ENCODE results near the gene GLB1L2.

GLB1L2 gene

DNA sequence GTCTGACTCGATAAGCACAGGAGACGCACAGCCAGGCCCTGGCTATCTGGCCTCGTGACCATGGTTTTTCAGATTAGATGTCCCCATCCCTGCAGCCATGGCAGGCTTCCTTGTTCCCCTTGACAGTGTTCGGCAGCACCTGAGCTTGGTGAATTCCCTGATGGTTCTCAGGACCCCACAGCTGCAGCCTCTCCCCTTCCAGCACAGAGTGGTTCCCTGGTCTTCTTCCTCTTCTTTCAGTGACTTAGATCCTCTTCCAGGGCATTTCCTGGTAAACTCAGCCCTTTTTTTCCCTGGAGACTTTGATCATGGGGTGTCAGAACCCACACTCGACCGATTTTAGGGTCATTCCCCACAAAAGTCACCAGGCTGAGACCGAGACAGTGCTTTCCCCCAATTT is 41.1 kb upstream of the GLB1L2 start:
- no peak overlapping the region for H3K4me3 ChIP-seq (replicated peaks; ENCODE audit: insufficient read depth, low read length)
- TF ChIP-seq, protein P1, sequence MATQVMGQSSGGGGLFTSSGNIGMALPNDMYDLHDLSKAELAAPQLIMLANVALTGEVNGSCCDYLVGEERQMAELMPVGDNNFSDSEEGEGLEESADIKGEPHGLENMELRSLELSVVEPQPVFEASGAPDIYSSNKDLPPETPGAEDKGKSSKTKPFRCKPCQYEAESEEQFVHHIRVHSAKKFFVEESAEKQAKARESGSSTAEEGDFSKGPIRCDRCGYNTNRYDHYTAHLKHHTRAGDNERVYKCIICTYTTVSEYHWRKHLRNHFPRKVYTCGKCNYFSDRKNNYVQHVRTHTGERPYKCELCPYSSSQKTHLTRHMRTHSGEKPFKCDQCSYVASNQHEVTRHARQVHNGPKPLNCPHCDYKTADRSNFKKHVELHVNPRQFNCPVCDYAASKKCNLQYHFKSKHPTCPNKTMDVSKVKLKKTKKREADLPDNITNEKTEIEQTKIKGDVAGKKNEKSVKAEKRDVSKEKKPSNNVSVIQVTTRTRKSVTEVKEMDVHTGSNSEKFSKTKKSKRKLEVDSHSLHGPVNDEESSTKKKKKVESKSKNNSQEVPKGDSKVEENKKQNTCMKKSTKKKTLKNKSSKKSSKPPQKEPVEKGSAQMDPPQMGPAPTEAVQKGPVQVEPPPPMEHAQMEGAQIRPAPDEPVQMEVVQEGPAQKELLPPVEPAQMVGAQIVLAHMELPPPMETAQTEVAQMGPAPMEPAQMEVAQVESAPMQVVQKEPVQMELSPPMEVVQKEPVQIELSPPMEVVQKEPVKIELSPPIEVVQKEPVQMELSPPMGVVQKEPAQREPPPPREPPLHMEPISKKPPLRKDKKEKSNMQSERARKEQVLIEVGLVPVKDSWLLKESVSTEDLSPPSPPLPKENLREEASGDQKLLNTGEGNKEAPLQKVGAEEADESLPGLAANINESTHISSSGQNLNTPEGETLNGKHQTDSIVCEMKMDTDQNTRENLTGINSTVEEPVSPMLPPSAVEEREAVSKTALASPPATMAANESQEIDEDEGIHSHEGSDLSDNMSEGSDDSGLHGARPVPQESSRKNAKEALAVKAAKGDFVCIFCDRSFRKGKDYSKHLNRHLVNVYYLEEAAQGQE (IDR thresholded peaks at IDR 0.05; ENCODE audit: insufficient replicate concordance, low read depth), result no peak
- TF ChIP-seq POLR2AphosphoS5 (IDR thresholded peaks at IDR 0.05; ENCODE audit: low read depth) (no peak), GABPA (IDR thresholded peaks at IDR 0.05; ENCODE audit: low read depth) (no peak), SPI1 (IDR thresholded peaks at IDR 0.05; ENCODE audit: borderline replicate concordance, low read depth) (no peak)
- TF ChIP-seq, protein P2, sequence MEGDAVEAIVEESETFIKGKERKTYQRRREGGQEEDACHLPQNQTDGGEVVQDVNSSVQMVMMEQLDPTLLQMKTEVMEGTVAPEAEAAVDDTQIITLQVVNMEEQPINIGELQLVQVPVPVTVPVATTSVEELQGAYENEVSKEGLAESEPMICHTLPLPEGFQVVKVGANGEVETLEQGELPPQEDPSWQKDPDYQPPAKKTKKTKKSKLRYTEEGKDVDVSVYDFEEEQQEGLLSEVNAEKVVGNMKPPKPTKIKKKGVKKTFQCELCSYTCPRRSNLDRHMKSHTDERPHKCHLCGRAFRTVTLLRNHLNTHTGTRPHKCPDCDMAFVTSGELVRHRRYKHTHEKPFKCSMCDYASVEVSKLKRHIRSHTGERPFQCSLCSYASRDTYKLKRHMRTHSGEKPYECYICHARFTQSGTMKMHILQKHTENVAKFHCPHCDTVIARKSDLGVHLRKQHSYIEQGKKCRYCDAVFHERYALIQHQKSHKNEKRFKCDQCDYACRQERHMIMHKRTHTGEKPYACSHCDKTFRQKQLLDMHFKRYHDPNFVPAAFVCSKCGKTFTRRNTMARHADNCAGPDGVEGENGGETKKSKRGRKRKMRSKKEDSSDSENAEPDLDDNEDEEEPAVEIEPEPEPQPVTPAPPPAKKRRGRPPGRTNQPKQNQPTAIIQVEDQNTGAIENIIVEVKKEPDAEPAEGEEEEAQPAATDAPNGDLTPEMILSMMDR (IDR thresholded peaks at IDR 0.05; ENCODE audit: insufficient read depth, low read length), result no peak
- H3K27me3 ChIP-seq (ENCODE audit: insufficient read depth, poor library complexity, severe bottlenecking), result no peaks in the 10 kb centered on the region
- no peak for DNase-seq (ENCODE audit: low read depth in 1 of 2, low spot score in 1 of 2)
- H3K27ac ChIP-seq (replicated peaks), result no peak overlapping the region

DNA sequence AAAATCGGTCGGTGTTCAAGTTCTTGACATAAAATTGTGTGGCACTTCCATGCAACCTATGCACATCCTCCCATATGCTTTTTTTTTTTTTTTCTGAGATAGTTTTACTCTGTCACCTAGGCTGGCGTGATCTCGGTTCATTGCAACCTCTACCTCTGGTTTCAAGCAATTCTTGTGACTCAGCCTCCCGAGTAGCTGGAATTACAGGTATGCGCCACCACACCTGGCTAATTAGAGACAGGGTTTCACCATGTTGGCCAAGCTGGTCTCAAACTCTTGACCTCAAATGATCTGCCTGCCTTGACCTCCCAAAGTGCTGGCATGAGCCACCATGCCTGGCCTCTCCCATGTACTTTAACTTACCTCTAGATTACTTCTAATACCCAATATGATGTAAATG is 40.6 kb upstream of the GLB1L2 start:
- Histone ChIP-seq H3K27me3 (ENCODE audit: insufficient read depth, poor library complexity, severe bottlenecking) (no peaks in the 10 kb centered on the region), H3K4me3 (replicated peaks; ENCODE audit: insufficient read depth, low read length) (no peak overlapping the region), H3K27ac (replicated peaks) (no peak overlapping the region)
- TF ChIP-seq, protein P1 (IDR thresholded peaks at IDR 0.05; ENCODE audit: insufficient replicate concordance, low read depth), result no peak
- TF ChIP-seq GABPA (IDR thresholded peaks at IDR 0.05; ENCODE audit: low read depth) (no peak), SPI1 (IDR thresholded peaks at IDR 0.05; ENCODE audit: borderline replicate concordance, low read depth) (no peak), POLR2AphosphoS5 (IDR thresholded peaks at IDR 0.05; ENCODE audit: low read depth) (no peak)
- TF ChIP-seq, protein P2 (IDR thresholded peaks at IDR 0.05; ENCODE audit: insufficient read depth, low read length), result no peak
- DNase-seq (ENCODE audit: low read depth in 1 of 2, low spot score in 1 of 2), result no peak

DNA sequence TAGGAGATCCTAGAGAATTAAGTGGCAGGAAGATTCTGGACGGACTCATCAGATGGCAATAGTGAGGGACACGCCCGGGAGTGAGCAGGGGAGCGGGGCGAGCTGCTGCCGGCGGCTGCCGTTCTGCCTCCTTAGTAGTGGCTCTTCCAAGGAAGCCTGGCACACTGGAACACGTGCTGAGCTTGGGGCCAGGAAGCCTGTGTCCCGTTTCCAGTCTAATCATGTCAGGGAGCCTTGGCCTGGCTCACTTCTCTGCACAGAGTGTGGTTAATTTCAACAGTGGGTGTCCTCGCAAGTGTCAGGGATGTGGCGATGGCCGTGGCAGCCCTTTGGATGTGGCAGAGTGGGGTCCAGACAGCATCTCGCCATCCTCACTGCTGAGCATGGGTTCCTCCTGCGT is 39.1 kb upstream of the GLB1L2 start:
- DNase-seq (ENCODE audit: low read depth in 1 of 2, low spot score in 1 of 2), result no peak
- H3K27ac ChIP-seq (replicated peaks), result no peak overlapping the region
- TF ChIP-seq, protein P1 (IDR thresholded peaks at IDR 0.05; ENCODE audit: insufficient replicate concordance, low read depth), result no peak
- TF ChIP-seq GABPA (IDR thresholded peaks at IDR 0.05; ENCODE audit: low read depth) (no peak), POLR2AphosphoS5 (IDR thresholded peaks at IDR 0.05; ENCODE audit: low read depth) (no peak), SPI1 (IDR thresholded peaks at IDR 0.05; ENCODE audit: borderline replicate concordance, low read depth) (no peak)
- TF ChIP-seq, protein P2 (IDR thresholded peaks at IDR 0.05; ENCODE audit: insufficient read depth, low read length), result no peak
- no peak overlapping the region for H3K4me3 ChIP-seq (replicated peaks; ENCODE audit: insufficient read depth, low read length)
- no peaks in the 10 kb centered on the region for H3K27me3 ChIP-seq (ENCODE audit: insufficient read depth, poor library complexity, severe bottlenecking)
